CD8-positive, alpha-beta memory T cell (primary cell): Measurements from ENCODE around the gene SGK1. TPM values are rescaled to one million over a fixed set of nuclear protein-coding genes. Genes with fewer than 3 reads are reported as not detected.
A peak's percentile ranks its signal among the peaks of the same experiment; 100 is the strongest.
"Not testable (repeated sequence)": the region's sequence is repeated elsewhere in the genome, so short reads cannot be mapped to it uniquely, and the experiment has no call there.

Experiments used
- CTCF ChIA-PET: fragments of 350-600 bp; sonication (Branson Sonifier 250); formaldehyde crosslinking; loops from one replicate; lab custom pipeline; 2021; ENCODE audit warnings: antibody characterized with exemption; lab: Charles Lee
- POLR2A ChIA-PET: fragments of 350-600 bp; sonication (Branson Sonifier 250); formaldehyde crosslinking; loops from one replicate; lab custom pipeline; 2021; ENCODE audit warnings: antibody characterized with exemption; lab: Charles Lee
- DNase-seq, 5 donors: peaks; one replicate each; pipeline versions ENCODE4 v3.0.0 to v3.0.0-alpha.2; 2020 to 2022; ENCODE audit warnings: mixed read lengths in 1 of 5
- H3K27ac ChIP-seq: one replicate; pipeline ENCODE4 v1.7.0; 2013; ENCODE audit warnings: low read depth, mild to moderate bottlenecking, low read length, moderate library complexity
- H3K27me3 ChIP-seq: 2 replicates; pipeline ENCODE4 v1.7.0; 2013; ENCODE audit warnings: low read length, mild to moderate bottlenecking; ENCODE audit not compliant: insufficient read depth, poor library complexity, severe bottlenecking
- H3K36me3 ChIP-seq: 2 replicates; pipeline ENCODE4 v1.7.0; 2013; ENCODE audit warnings: mild to moderate bottlenecking, low read length, moderate library complexity; ENCODE audit not compliant: insufficient read depth
- H3K4me1 ChIP-seq: 2 replicates; pipeline ENCODE4 v1.7.0; 2013; ENCODE audit warnings: mild to moderate bottlenecking, low read length, moderate library complexity; ENCODE audit not compliant: insufficient read depth
- H3K4me3 ChIP-seq: 2 replicates; pipeline ENCODE4 v1.7.0; 2013; ENCODE audit warnings: mild to moderate bottlenecking, low read length
- H3K9me3 ChIP-seq: 2 replicates; pipeline ENCODE4 v1.7.0; 2013; ENCODE audit warnings: mild to moderate bottlenecking, low read length
- H3K27ac Mint-ChIP-seq, 8 donors: one replicate each; pipeline ENCODE4 v1.8.0; 2020 to 2021; ENCODE audit warnings: mixed read lengths in 8 of 8, mild to moderate bottlenecking in 6 of 8, inconsistent platforms in 3 of 8, moderate library complexity in 3 of 8
- H3K27me3 Mint-ChIP-seq, 2 donors: one replicate each; pipeline ENCODE4 v1.8.0; 2020 to 2021; ENCODE audit warnings: mixed read lengths in 2 of 2, mild to moderate bottlenecking in 1 of 2, moderate library complexity in 1 of 2
- H3K36me3 Mint-ChIP-seq, 3 donors: one replicate each; pipeline ENCODE4 v1.8.0; 2020 to 2021; ENCODE audit warnings: mixed read lengths in 3 of 3, inconsistent platforms in 1 of 3, mild to moderate bottlenecking in 1 of 3
- H3K4me1 Mint-ChIP-seq, 3 donors: one replicate each; pipeline ENCODE4 v1.8.0; 2020 to 2021; ENCODE audit warnings: mixed read lengths in 3 of 3, inconsistent platforms in 1 of 3, mild to moderate bottlenecking in 1 of 3
- H3K4me3 Mint-ChIP-seq, 7 donors: one replicate each; pipeline ENCODE4 v1.8.0; 2020 to 2021; ENCODE audit warnings: mixed read lengths in 7 of 7, mild to moderate bottlenecking in 6 of 7, moderate library complexity in 4 of 7, inconsistent platforms in 2 of 7
- H3K9me3 Mint-ChIP-seq, 5 donors: one replicate each; pipeline ENCODE4 v1.8.0; 2020 to 2022; ENCODE audit warnings: mixed read lengths in 5 of 5, mild to moderate bottlenecking in 3 of 5, moderate library complexity in 2 of 5, inconsistent platforms in 1 of 5
- polyA plus RNA-seq: library from polyadenylated mRNA; unstranded; fragments of 300-500 nt; fragmentation: Illumina TruSeq; gene quantifications from one replicate; pipeline ENCODE4 v1.2.3, GENCODE V29; 2021
- total RNA-seq, 2 experiments: library from RNA; stranded (reverse); gene quantifications; one replicate each; pipeline ENCODE4 v1.2.3, GENCODE V29; 2021

SGK1 gene
- total and polyA plus RNA-seq, 3 experiments from 2014 or later, result 3.8 to 36.7 (median 36.5) TPM

GRCh38 chr6:134229520-134229919 is 88.4 kb downstream of the SGK1 start:
- DNase-seq, result no peak
- ChIA-PET POLR2A (no interaction called here), CTCF (interaction anchor here (0.9 kb wide), 1 partner anchor 43 kb away, joined by 3 read pairs; no protein-coding TSS in a partner anchor)
- H3K36me3 ChIP-seq, result no peaks in the 10 kb centered on the region
- H3K27ac ChIP-seq, result no peak overlapping the region
- H3K27me3 ChIP-seq, result no peaks in the 10 kb centered on the region
- no peaks in the 10 kb centered on the region for H3K9me3 ChIP-seq
- peaks cover 0 to 2% (median 0%) of the 10 kb centered on the region in 3 donors for H3K36me3 Mint-ChIP-seq
- H3K4me3 Mint-ChIP-seq, result no peak overlapping the region
- H3K9me3 Mint-ChIP-seq, result no peaks in the 10 kb centered on the region
- H3K4me1 ChIP-seq, result no peaks in the 10 kb centered on the region
- no peaks in the 10 kb centered on the region for H3K27me3 Mint-ChIP-seq
- H3K4me1 Mint-ChIP-seq, result no peaks in the 10 kb centered on the region
- H3K27ac Mint-ChIP-seq, result no peak overlapping the region
- H3K4me3 ChIP-seq, result no peak overlapping the region

- H3K36me3 ChIP-seq, result no peaks in the 10 kb centered on the region
- H3K27me3 ChIP-seq, result no peaks in the 10 kb centered on the region
- Mint-ChIP-seq H3K27ac (no peak overlapping the region), H3K9me3 (no peaks in the 10 kb centered on the region), H3K4me1 (no peaks in the 10 kb centered on the region), H3K4me3 (no peak overlapping the region), H3K27me3 (no peaks in the 10 kb centered on the region), H3K36me3 (no peaks in the 10 kb centered on the region)
- H3K4me3 ChIP-seq, result no peak overlapping the region
- CTCF ChIA-PET, result no interaction called here
- no peaks in the 10 kb centered on the region for H3K4me1 ChIP-seq
- no peak overlapping the region for H3K27ac ChIP-seq
- H3K9me3 ChIP-seq, result no peaks in the 10 kb centered on the region
- POLR2A ChIA-PET, result no interaction called here
- no peak for DNase-seq
Observed at GRCh38 chr6:134223796-134224420, 94.0 kb downstream of the SGK1 start.

- H3K4me1 ChIP-seq, result no peaks in the 10 kb centered on the region
- no peak overlapping the region for H3K27ac Mint-ChIP-seq
- peaks cover 0 to 2% (median 0%) of the 10 kb centered on the region in 5 donors for H3K9me3 Mint-ChIP-seq
- CTCF ChIA-PET, result interaction anchor here (0.7 kb wide), 1 partner anchor 9 kb away, joined by 3 read pairs; no protein-coding TSS in a partner anchor
- H3K4me1 Mint-ChIP-seq, result peaks cover 0 to 2% (median 0%) of the 10 kb centered on the region in 3 donors
- H3K4me3 ChIP-seq, result no peak overlapping the region
- H3K27me3 Mint-ChIP-seq, result no peaks in the 10 kb centered on the region
- H3K27ac ChIP-seq, result no peak overlapping the region
- H3K4me3 Mint-ChIP-seq, result no peak overlapping the region
- DNase-seq, result no peak
- no peaks in the 10 kb centered on the region for H3K27me3 ChIP-seq
- no peaks in the 10 kb centered on the region for H3K9me3 ChIP-seq
- peaks cover 0 to 2% (median 0%) of the 10 kb centered on the region in 3 donors for H3K36me3 Mint-ChIP-seq
- no peaks in the 10 kb centered on the region for H3K36me3 ChIP-seq
- POLR2A ChIA-PET, result no interaction called here
Observed at GRCh38 chr6:134221250-134221649, 96.7 kb downstream of the SGK1 start.

- Mint-ChIP-seq H3K27me3 (no peaks in the 10 kb centered on the region), H3K9me3 (peaks cover 0 to 2% (median 0%) of the 10 kb centered on the region in 5 donors), H3K4me3 (no peak overlapping the region), H3K4me1 (peaks cover 0 to 2% (median 0%) of the 10 kb centered on the region in 3 donors), H3K36me3 (peaks cover 0 to 3% (median 0%) of the 10 kb centered on the region in 3 donors), H3K27ac (no peak overlapping the region)
- Histone ChIP-seq H3K4me3 (no peak overlapping the region), H3K27me3 (no peaks in the 10 kb centered on the region), H3K36me3 (no peaks in the 10 kb centered on the region), H3K27ac (no peak overlapping the region), H3K9me3 (no peaks in the 10 kb centered on the region), H3K4me1 (no peaks in the 10 kb centered on the region)
- CTCF ChIA-PET, result no interaction called here
- no peak for DNase-seq
- POLR2A ChIA-PET, result no interaction called here
Observed at GRCh38 chr6:134217798-134218140, 100.1 kb downstream of the SGK1 start.

GRCh38 chr6:134217105-134217797 is 100.7 kb downstream of the SGK1 start:
- Histone ChIP-seq H3K4me3 (no peak overlapping the region), H3K9me3 (no peaks in the 10 kb centered on the region), H3K27ac (no peak overlapping the region), H3K27me3 (no peaks in the 10 kb centered on the region), H3K4me1 (no peaks in the 10 kb centered on the region), H3K36me3 (no peaks in the 10 kb centered on the region)
- Mint-ChIP-seq H3K4me1 (peaks cover 0 to 2% (median 0%) of the 10 kb centered on the region in 3 donors), H3K36me3 (peaks cover 0 to 3% (median 0%) of the 10 kb centered on the region in 3 donors), H3K27ac (no peak overlapping the region), H3K4me3 (no peak overlapping the region), H3K9me3 (peaks cover 0 to 2% (median 0%) of the 10 kb centered on the region in 5 donors), H3K27me3 (no peaks in the 10 kb centered on the region)
- POLR2A ChIA-PET, result no interaction called here
- CTCF ChIA-PET, result no interaction called here
- no peak for DNase-seq

- H3K27ac Mint-ChIP-seq, result peak overlapping the region in 2 of 8 donors; percentile 63 to 77
- Histone ChIP-seq H3K36me3 (no peaks in the 10 kb centered on the region), H3K4me3 (no peak overlapping the region), H3K9me3 (no peaks in the 10 kb centered on the region), H3K27ac (peak overlapping the region; percentile 41), H3K4me1 (no peaks in the 10 kb centered on the region), H3K27me3 (no peaks in the 10 kb centered on the region)
- ChIA-PET CTCF (no interaction called here), POLR2A (no interaction called here)
- H3K27me3 Mint-ChIP-seq, result no peaks in the 10 kb centered on the region
- DNase-seq, result no peak
- peaks cover 0 to 2% (median 0%) of the 10 kb centered on the region in 3 donors for H3K4me1 Mint-ChIP-seq
- no peak overlapping the region for H3K4me3 Mint-ChIP-seq
- peaks cover 0 to 2% (median 0%) of the 10 kb centered on the region in 5 donors for H3K9me3 Mint-ChIP-seq
- peaks cover 0 to 3% (median 0%) of the 10 kb centered on the region in 3 donors for H3K36me3 Mint-ChIP-seq
Observed at GRCh38 chr6:134216301-134217010, 101.5 kb downstream of the SGK1 start.

GRCh38 chr6:134213410-134213809 is 104.5 kb downstream of the SGK1 start:
- H3K27me3 ChIP-seq, DNase-seq, H3K27ac ChIP-seq, H3K4me3 ChIP-seq, H3K4me1 ChIP-seq, H3K4me3 Mint-ChIP-seq, H3K9me3 ChIP-seq, H3K9me3 Mint-ChIP-seq, H3K27me3 Mint-ChIP-seq, POLR2A ChIA-PET, H3K4me1 Mint-ChIP-seq, H3K27ac Mint-ChIP-seq, H3K36me3 Mint-ChIP-seq, H3K36me3 ChIP-seq: not testable (repeated sequence)
- CTCF ChIA-PET, result interaction anchor here (1.4 kb wide), 1 partner anchor 8 kb away, joined by 3 read pairs; no protein-coding TSS in a partner anchor

- Histone ChIP-seq H3K4me1 (no peaks in the 10 kb centered on the region), H3K27ac (no peak overlapping the region), H3K36me3 (no peaks in the 10 kb centered on the region), H3K4me3 (no peak overlapping the region), H3K27me3 (no peaks in the 10 kb centered on the region), H3K9me3 (no peaks in the 10 kb centered on the region)
- ChIA-PET POLR2A (no interaction called here), CTCF (interaction anchor here (1.4 kb wide), 1 partner anchor 15 kb away, joined by 3 read pairs; no protein-coding TSS in a partner anchor)
- H3K36me3 Mint-ChIP-seq, result peaks cover 0 to 1% (median 0%) of the 10 kb centered on the region in 3 donors
- H3K9me3 Mint-ChIP-seq, result no peaks in the 10 kb centered on the region
- no peaks in the 10 kb centered on the region for H3K4me1 Mint-ChIP-seq
- DNase-seq, result no peak
- no peaks in the 10 kb centered on the region for H3K27me3 Mint-ChIP-seq
- H3K4me3 Mint-ChIP-seq, result no peak overlapping the region
- H3K27ac Mint-ChIP-seq, result peak overlapping the region in 1 of 8 donors; percentile 46
Observed at GRCh38 chr6:134211297-134211696, 106.6 kb downstream of the SGK1 start.
